ENCODE measurements around the gene PTPRO.
A peak's percentile ranks its signal among the peaks of the same experiment; 100 is the strongest.

PTPRO gene

DNA sequence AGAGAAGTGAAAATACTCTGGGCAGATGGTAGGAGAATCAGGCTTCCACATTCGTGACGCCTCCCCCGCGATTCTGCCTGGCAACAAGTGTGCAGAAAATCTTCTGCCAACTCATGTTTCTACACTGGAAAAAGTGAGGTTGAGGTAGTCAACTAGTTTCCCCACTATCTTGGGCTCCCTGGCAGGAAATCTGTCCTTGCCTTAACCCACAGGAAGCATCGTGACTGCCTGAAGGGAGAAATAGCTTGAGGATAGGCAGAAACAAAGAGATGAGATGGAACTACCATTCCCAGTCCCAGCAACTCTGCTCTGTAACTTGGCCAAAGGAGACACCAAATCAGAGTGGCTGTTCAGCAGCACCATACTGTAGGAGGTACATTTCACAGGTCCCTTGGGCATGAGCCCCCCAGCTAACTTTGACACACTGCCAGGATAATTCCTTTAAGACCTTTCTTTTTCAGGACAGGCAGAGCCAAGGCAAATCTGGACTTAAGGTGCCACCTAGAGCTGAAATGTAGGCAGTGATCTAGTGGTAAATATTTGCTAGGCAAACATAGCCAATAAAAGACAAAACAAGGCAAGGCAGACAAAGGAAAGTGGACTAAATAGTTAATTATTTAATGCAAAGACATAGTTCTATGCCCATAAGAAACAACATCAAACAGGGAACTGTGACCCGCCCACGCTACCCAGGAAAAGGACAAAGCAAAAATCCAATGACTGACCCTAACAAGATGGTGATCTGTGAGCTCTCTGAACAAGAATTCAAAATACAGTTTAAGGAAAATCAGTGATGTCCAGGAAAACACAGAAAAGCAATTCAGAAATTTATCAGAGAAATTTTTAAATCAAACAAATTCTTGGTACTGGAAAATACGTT, 205.1 kb downstream of the PTPRO start:
- in situ Hi-C loops (cut with MboI; ENCODE audit: low sequenced_read_pairs): loop anchor here (10.0 kb wide), 1 partner anchor 253 kb away; no protein-coding TSS in a partner anchor
- no peak for DNase-seq (ENCODE audit: low spot score in 2 of 2)
- no peak overlapping the region for H3K4me3 ChIP-seq

GRCh38 chr12:15528666-15529065, 206.4 kb downstream of the PTPRO start:
- no peak for DNase-seq (ENCODE audit: low spot score in 2 of 2)
- H3K4me1 ChIP-seq: no peaks in the 10 kb centered on the region
- no peaks in the 10 kb centered on the region for H3K9me3 ChIP-seq
- H3K4me3 ChIP-seq: no peak overlapping the region
- peaks cover 46% of the 10 kb centered on the region for H3K27me3 ChIP-seq (ENCODE audit: low read depth)
- H3K36me3 ChIP-seq (replicated peaks): no peaks in the 10 kb centered on the region
- in situ Hi-C loops (cut with MboI; ENCODE audit: low sequenced_read_pairs): loop anchor here (10.0 kb wide), 1 partner anchor 254 kb away; no protein-coding TSS in a partner anchor

More for the DNA sequence above, 205.1 kb downstream of the PTPRO start:
- peaks cover 46% of the 10 kb centered on the region for H3K27me3 ChIP-seq (ENCODE audit: low read depth)
- no peaks in the 10 kb centered on the region for H3K9me3 ChIP-seq
- H3K4me1 ChIP-seq: no peaks in the 10 kb centered on the region
- H3K36me3 ChIP-seq (replicated peaks): no peaks in the 10 kb centered on the region

DNA sequence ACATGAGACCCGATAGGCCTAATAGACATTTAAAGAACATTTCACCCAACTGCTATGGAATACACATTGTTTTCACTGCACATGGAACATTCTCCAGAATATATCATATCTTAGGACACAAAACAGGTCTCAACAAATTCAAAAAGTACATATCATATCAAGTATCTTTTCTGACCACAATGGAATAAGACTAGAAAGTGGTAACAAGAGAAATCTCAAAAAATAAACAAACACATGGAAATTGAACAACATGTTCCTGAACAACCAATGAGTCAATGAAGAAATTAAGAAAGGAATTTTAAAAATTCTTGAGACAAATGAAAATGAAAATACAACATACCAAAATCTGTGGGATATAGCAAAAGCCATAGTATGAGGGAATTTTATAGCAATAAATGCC, 208.1 kb downstream of the PTPRO start:
- H3K4me1 ChIP-seq: no peaks in the 10 kb centered on the region
- peaks cover 35% of the 10 kb centered on the region for H3K27me3 ChIP-seq (ENCODE audit: low read depth)
- in situ Hi-C loops (cut with MboI; ENCODE audit: low sequenced_read_pairs): loop anchor here (10.0 kb wide), 1 partner anchor 324 kb away; no protein-coding TSS in a partner anchor
- no peak for DNase-seq (ENCODE audit: low spot score in 2 of 2)
- H3K36me3 ChIP-seq (replicated peaks): no peaks in the 10 kb centered on the region
- H3K4me3 ChIP-seq: no peak overlapping the region
- no peaks in the 10 kb centered on the region for H3K9me3 ChIP-seq

DNA sequence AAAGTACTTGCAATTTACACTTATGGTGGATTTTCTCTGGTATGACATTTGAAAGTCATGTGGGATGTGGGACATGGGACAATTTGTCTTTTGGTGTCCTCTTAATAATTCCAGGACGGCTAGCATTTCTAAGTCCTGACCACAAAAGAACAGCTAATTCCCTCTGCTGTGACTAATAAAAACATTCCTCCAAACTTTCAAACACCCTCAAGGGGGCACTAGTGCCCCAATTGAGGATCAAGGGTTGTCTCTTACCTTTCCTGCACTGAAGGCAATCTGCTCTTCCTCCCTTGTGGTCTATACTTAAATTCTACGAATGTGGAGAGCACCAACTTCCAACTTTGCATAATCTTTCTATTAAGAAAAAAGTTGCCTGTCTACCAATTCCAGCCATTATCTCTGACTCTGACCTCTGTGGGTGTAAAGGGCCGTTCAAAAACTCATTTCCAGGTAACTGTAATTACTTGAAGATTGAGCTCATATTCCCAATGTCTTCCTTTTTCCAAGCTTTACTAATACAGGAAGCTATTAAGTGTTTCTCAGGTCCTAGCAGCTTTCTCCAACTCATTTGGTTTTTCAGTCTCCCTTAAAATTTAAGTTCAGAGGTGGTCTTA, 210.2 kb downstream of the PTPRO start:
- no peaks in the 10 kb centered on the region for H3K36me3 ChIP-seq (replicated peaks)
- H3K9me3 ChIP-seq: no peaks in the 10 kb centered on the region
- peaks cover 22% of the 10 kb centered on the region for H3K27me3 ChIP-seq (ENCODE audit: low read depth)
- in situ Hi-C loops (cut with MboI; ENCODE audit: low sequenced_read_pairs): loop anchor here (10.0 kb wide), 1 partner anchor 322 kb away; no protein-coding TSS in a partner anchor
- H3K4me1 ChIP-seq: no peaks in the 10 kb centered on the region
- H3K4me3 ChIP-seq: no peak overlapping the region
- peak; percentile 46 to 49 for DNase-seq (ENCODE audit: low spot score in 2 of 2)

- Histone ChIP-seq H3K4me1 (no peaks in the 10 kb centered on the region), H3K27me3 (ENCODE audit: low read depth) (peaks cover 9% of the 10 kb centered on the region), H3K9me3 (no peaks in the 10 kb centered on the region), H3K36me3 (replicated peaks) (no peaks in the 10 kb centered on the region), H3K4me3 (no peak overlapping the region)
- in situ Hi-C loops (cut with MboI; ENCODE audit: low sequenced_read_pairs): loop anchor here (10.0 kb wide), 1 partner anchor 320 kb away; no protein-coding TSS in a partner anchor
- no peak for DNase-seq (ENCODE audit: low spot score in 2 of 2)
Observed at GRCh38 chr12:15534322-15534721, 212.0 kb downstream of the PTPRO start.

- H3K36me3 ChIP-seq (replicated peaks): no peaks in the 10 kb centered on the region
- no peaks in the 10 kb centered on the region for H3K9me3 ChIP-seq
- no peak for DNase-seq (ENCODE audit: low spot score in 2 of 2)
- H3K4me3 ChIP-seq: no peak overlapping the region
- peaks cover 9% of the 10 kb centered on the region for H3K27me3 ChIP-seq (ENCODE audit: low read depth)
- in situ Hi-C loops (cut with MboI; ENCODE audit: low sequenced_read_pairs): loop anchor here (10.0 kb wide), 1 partner anchor 320 kb away; no protein-coding TSS in a partner anchor
- peaks cover 2% of the 10 kb centered on the region for H3K4me1 ChIP-seq
Observed at GRCh38 chr12:15534874-15535273, 212.6 kb downstream of the PTPRO start.

GRCh38 chr12:15535352-15535781, 213.1 kb downstream of the PTPRO start:
- in situ Hi-C loops (cut with MboI; ENCODE audit: low sequenced_read_pairs): loop anchor here (10.0 kb wide), 1 partner anchor 319 kb away; no protein-coding TSS in a partner anchor
- Histone ChIP-seq H3K4me3 (no peak overlapping the region), H3K36me3 (replicated peaks) (no peaks in the 10 kb centered on the region), H3K4me1 (peaks cover 7% of the 10 kb centered on the region), H3K27me3 (ENCODE audit: low read depth) (peaks cover 6% of the 10 kb centered on the region; the same call in 1 of the 2 replicates), H3K9me3 (no peaks in the 10 kb centered on the region)
- DNase-seq (ENCODE audit: low spot score in 2 of 2): no peak

DNA sequence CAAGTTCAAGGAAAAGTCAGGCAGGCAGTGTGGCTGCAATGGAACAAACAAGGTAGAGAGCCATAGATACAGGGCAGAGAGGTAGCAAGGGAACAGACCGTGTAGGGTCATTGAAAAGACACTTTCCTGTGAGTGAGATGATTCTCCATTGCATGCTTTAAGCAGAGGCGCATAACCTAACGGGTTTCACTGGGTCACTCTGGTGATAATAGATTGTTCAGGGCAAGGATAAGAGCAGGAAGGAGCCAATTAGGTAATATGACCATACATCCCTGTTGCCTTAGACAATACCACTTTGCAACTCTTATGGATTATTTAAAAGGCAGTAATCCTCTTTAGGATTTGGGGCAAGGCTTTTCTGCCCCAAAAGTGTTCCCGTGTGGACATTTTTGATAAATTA, 214.1 kb downstream of the PTPRO start:
- Histone ChIP-seq H3K27me3 (ENCODE audit: low read depth) (peaks cover 5% of the 10 kb centered on the region; the same call in 1 of the 2 replicates), H3K36me3 (replicated peaks) (no peaks in the 10 kb centered on the region), H3K9me3 (no peaks in the 10 kb centered on the region), H3K4me3 (no peak overlapping the region), H3K4me1 (peaks cover 8% of the 10 kb centered on the region)
- no peak for DNase-seq (ENCODE audit: low spot score in 2 of 2)
- in situ Hi-C loops (cut with MboI; ENCODE audit: low sequenced_read_pairs): loop anchor here (10.0 kb wide), 1 partner anchor 318 kb away; no protein-coding TSS in a partner anchor

DNA sequence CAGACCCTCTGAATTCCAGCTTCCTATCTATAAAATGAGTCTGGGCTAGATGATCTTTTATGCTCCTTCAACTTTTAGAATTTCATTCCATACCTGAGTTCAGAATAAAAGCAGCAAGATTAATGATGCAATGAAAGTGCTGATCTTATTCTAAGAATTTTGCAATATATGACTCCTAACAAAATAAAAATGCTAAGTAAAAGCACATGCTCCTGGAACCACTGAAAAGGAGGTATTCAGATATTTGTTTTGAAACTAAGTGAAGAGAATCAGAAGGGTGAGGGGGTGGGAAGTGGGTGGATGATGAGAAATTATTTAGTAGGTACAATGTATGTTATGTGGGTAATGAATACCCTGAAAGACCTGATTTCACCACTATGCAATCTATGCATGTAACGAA, 216.6 kb downstream of the PTPRO start:
- no peak overlapping the region for H3K4me3 ChIP-seq
- H3K4me1 ChIP-seq: peaks cover 8% of the 10 kb centered on the region
- in situ Hi-C loops (cut with MboI; ENCODE audit: low sequenced_read_pairs): loop anchor here (10.0 kb wide), 1 partner anchor 316 kb away; no protein-coding TSS in a partner anchor
- no peaks in the 10 kb centered on the region for H3K27me3 ChIP-seq (ENCODE audit: low read depth)
- no peak for DNase-seq (ENCODE audit: low spot score in 2 of 2)
- no peaks in the 10 kb centered on the region for H3K36me3 ChIP-seq (replicated peaks)
- H3K9me3 ChIP-seq: no peaks in the 10 kb centered on the region

- Histone ChIP-seq H3K4me3 (no peak overlapping the region), H3K27me3 (ENCODE audit: low read depth) (no peaks in the 10 kb centered on the region), H3K36me3 (replicated peaks) (no peaks in the 10 kb centered on the region), H3K9me3 (no peaks in the 10 kb centered on the region), H3K4me1 (peaks cover 8% of the 10 kb centered on the region)
- in situ Hi-C loops (cut with MboI; ENCODE audit: low sequenced_read_pairs): no loop called here
- peak in 1 of 2 experiments; percentile 20 for DNase-seq (ENCODE audit: low spot score in 2 of 2)
Observed at GRCh38 chr12:15540005-15540404, 217.7 kb downstream of the PTPRO start.

GRCh38 chr12:15540469-15540872, 218.2 kb downstream of the PTPRO start:
- H3K27me3 ChIP-seq (ENCODE audit: low read depth): no peaks in the 10 kb centered on the region
- H3K4me3 ChIP-seq: no peak overlapping the region
- in situ Hi-C loops (cut with MboI; ENCODE audit: low sequenced_read_pairs): no loop called here
- no peaks in the 10 kb centered on the region for H3K9me3 ChIP-seq
- peaks cover 8% of the 10 kb centered on the region for H3K4me1 ChIP-seq
- no peak for DNase-seq (ENCODE audit: low spot score in 2 of 2)
- H3K36me3 ChIP-seq (replicated peaks): no peaks in the 10 kb centered on the region

GRCh38 chr12:15541996-15542631, 219.8 kb downstream of the PTPRO start:
- in situ Hi-C loops (cut with MboI; ENCODE audit: low sequenced_read_pairs): no loop called here

GRCh38 chr12:15543347-15543746, 221.0 kb downstream of the PTPRO start:
- Histone ChIP-seq H3K4me1 (peaks cover 8% of the 10 kb centered on the region), H3K36me3 (replicated peaks) (no peaks in the 10 kb centered on the region), H3K4me3 (no peak overlapping the region), H3K9me3 (no peaks in the 10 kb centered on the region), H3K27me3 (ENCODE audit: low read depth) (no peaks in the 10 kb centered on the region)
- in situ Hi-C loops (cut with MboI; ENCODE audit: low sequenced_read_pairs): no loop called here
- no peak for DNase-seq (ENCODE audit: low spot score in 2 of 2)

More at GRCh38 chr12:15541996-15542631, 219.8 kb downstream of the PTPRO start:
- H3K36me3 ChIP-seq (replicated peaks): no peaks in the 10 kb centered on the region
- no peak for DNase-seq (ENCODE audit: low spot score in 2 of 2)
- H3K27me3 ChIP-seq (ENCODE audit: low read depth): no peaks in the 10 kb centered on the region
- no peaks in the 10 kb centered on the region for H3K9me3 ChIP-seq
- H3K4me3 ChIP-seq: no peak overlapping the region
- H3K4me1 ChIP-seq: peaks cover 8% of the 10 kb centered on the region

Data from HAP-1 (cell line).